Right lobe of liver (tissue), 4 donors: ENCODE measurements around the gene TMC2.
"Not testable (repeated sequence)": the region's sequence is repeated elsewhere in the genome, so short reads cannot be mapped to it uniquely, and the experiment has no call there.

Source experiments
- POLR2A ChIP-seq: fragments of 450-650 bp; IDR thresholded peaks from one replicate; pipeline ENCODE4 v1.6.1; 2017; ENCODE audit warnings: antibody characterized with exemption, mild to moderate bottlenecking
- TF ChIP-seq, protein P1 (sequence below), 4 donors: fragments of 200-600 bp in 3 of 4; fragments of 450-650 bp in 1 of 4; IDR thresholded peaks; one replicate each; pipeline versions ENCODE4 v1.5.1 to v1.8.0; 2016 to 2022; ENCODE audit warnings: antibody characterized with exemption in 4 of 4, mild to moderate bottlenecking in 2 of 4
- donor health status: DM: no; HTN: no; CAD: no.
- donor health status: DM: no; HTN: no; CAD: no.
- donor health status: DM: no; HTN: yes; CAD: no.

DNA sequence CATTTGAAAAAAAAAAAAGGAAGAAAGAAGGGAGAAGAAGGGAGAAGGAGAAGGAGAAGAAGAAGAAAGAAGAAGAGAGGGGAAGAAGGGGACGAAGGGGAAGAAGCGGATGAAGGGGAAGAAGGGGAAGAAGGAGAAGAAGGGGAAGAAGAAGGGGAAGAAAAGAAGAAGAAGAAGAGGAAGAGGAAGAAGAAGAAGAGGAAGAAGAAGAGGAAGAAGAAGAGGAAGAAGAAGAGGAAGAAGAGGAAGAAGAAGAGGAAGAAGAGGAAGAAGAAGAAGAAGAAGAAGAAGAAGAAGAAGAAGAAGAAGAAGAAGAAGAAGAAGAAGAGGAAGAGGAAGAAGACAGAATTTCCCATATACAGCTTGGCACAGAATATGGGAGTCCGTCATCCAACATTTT is 145.7 kb downstream of the TMC2 start:
- TF ChIP-seq, protein P1, sequence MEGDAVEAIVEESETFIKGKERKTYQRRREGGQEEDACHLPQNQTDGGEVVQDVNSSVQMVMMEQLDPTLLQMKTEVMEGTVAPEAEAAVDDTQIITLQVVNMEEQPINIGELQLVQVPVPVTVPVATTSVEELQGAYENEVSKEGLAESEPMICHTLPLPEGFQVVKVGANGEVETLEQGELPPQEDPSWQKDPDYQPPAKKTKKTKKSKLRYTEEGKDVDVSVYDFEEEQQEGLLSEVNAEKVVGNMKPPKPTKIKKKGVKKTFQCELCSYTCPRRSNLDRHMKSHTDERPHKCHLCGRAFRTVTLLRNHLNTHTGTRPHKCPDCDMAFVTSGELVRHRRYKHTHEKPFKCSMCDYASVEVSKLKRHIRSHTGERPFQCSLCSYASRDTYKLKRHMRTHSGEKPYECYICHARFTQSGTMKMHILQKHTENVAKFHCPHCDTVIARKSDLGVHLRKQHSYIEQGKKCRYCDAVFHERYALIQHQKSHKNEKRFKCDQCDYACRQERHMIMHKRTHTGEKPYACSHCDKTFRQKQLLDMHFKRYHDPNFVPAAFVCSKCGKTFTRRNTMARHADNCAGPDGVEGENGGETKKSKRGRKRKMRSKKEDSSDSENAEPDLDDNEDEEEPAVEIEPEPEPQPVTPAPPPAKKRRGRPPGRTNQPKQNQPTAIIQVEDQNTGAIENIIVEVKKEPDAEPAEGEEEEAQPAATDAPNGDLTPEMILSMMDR (IDR thresholded peaks at IDR 0.05): not testable (repeated sequence)
- TF ChIP-seq POLR2A: not testable (repeated sequence)
